Progenitor cell of endocrine pancreas (in vitro differentiated cells): ENCODE data around the gene TOPAZ1. TPM values are rescaled to one million over a fixed set of nuclear protein-coding genes. Genes with fewer than 3 reads are reported as not detected.
A peak's percentile ranks its signal among the peaks of the same experiment; 100 is the strongest.

Source experiments
- DNase-seq: peaks from one replicate; pipeline ENCODE4 v3.0.0; 2021; ENCODE audit warnings: low spot score; ENCODE audit not compliant: unreplicated experiment
- H3K27ac Mint-ChIP-seq: 2 replicates; pipeline ENCODE4 v1.8.0; 2021; ENCODE audit warnings: mild to moderate bottlenecking, moderate library complexity, mixed read lengths
- H3K27me3 Mint-ChIP-seq: 2 replicates; pipeline ENCODE4 v1.8.0; 2021; ENCODE audit warnings: mixed read lengths
- H3K36me3 Mint-ChIP-seq: 2 replicates; pipeline ENCODE4 v1.8.0; 2022; ENCODE audit warnings: mixed read lengths; ENCODE audit not compliant: insufficient read depth
- H3K4me1 Mint-ChIP-seq: 2 replicates; pipeline ENCODE4 v1.8.0; 2021; ENCODE audit warnings: low read depth, mixed read lengths
- H3K4me3 Mint-ChIP-seq: 2 replicates; pipeline ENCODE4 v1.8.0; 2021; ENCODE audit warnings: low read depth, mild to moderate bottlenecking, moderate library complexity, mixed read lengths
- H3K9me3 Mint-ChIP-seq: 2 replicates; pipeline ENCODE4 v1.8.0; 2021; ENCODE audit warnings: low read depth, mixed read lengths
- CTCF ChIP-seq: fragments of 200-600 bp; sonication (generic); IDR thresholded peaks from one replicate; pipeline ENCODE4 v1.5.0; 2021; ENCODE audit warnings: antibody characterized with exemption, mild to moderate bottlenecking; ENCODE audit not compliant: unreplicated experiment
- total RNA-seq: library from RNA; stranded (reverse); gene quantifications from 2 replicates; pipeline ENCODE4 v1.2.1, GENCODE V29; 2021

Gene TOPAZ1
- total RNA-seq, 1 donor from 2014 or later, result not detected

DNA sequence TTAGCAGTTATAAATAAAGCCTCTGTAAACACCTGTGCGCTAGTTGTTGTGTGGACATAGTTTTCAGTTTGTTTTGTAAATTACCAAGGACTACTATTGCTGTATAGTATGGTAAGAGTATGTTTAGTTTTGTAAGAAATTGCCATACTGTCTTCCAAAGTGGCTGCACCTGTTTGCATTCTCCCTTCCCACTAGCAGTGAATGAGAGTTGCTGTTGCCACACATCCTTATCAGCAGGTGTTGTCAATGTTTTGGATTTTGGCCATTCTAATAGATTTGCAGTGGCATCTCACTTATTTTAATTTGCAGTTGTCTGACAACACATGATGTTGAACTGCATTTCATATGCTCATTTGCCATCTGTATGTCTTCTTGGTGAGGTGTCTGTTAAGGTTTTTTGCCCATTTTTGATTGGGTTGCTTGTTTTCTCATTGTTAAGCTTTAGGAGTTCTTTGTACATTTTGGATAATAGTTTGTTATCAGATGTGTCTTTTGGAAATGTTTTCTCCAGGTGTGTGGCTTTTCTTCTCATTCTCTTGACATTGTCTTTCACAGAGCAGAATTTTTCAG, 111.8 kb downstream of the TOPAZ1 start:
- H3K4me3 Mint-ChIP-seq, result no peak overlapping the region
- no peak for TF ChIP-seq CTCF
- H3K36me3 Mint-ChIP-seq, result peaks cover 34% of the 10 kb centered on the region
- DNase-seq, result no peak
- H3K27ac Mint-ChIP-seq, result peak overlapping the region; percentile 38
- no peaks in the 10 kb centered on the region for H3K27me3 Mint-ChIP-seq
- H3K4me1 Mint-ChIP-seq, result peaks cover 39% of the 10 kb centered on the region
- peaks cover 17% of the 10 kb centered on the region for H3K9me3 Mint-ChIP-seq

DNA sequence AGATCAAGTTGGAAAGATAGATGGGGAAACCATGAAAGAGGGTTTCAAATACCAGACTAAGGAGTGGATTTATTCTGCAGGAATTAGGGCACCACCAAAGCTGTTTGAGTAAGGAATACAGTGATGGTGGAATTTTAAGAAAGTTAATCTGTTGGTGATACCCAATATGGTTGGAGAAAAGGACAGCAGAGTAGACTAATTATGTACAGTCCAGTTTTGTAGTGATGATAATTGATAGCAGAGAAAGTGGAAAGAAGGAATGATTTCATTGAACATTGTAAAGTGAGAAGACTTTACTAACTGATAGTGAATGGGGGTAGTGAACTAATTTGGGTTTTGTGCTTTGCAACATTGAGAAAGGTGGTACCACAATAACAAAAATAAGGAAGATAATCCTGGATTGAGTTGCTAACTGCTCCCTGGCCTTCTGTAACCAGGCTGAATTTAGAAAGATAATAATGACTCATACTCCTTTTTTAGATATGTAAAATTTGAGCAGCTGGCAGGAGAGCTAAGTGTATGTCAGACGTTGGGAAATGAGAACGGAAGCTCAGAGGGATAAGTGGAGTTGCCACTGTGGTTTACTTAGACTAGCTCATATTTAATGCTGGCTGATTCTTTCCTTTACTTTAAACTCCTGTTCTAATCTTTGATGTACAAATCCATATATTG, 113.8 kb downstream of the TOPAZ1 start:
- Mint-ChIP-seq H3K27ac (peak overlapping the region; percentile 22), H3K4me1 (peaks cover 38% of the 10 kb centered on the region)
- TF ChIP-seq CTCF, result no peak

DNA sequence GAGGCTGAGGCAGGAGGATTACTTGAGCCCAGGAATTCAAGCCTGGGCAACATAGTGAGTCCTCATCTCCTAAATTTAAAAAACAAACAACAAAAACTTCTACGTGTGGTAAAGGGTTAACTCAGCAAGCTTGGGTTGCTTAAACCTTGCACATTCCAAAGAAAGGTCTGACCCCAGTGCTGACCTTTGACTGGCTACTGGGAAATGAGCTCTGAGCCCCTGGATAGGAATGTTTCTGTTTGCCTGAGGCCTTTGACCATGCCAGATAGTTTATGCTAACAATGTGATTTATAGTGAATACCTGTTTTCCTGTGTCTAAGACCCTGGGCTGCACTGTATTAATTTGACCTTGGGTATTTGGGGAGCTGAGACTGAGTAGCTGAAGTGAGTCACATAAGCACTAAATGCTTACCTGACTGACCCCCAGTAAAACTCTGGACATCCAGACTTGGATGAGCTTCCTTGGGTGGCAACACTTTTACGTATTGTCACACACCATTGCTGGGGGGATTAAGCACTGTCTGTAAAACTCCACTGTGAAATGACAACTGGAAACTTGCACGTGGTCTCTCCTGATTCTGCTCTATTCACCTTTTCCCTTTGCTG, 117.6 kb downstream of the TOPAZ1 start:
- peaks cover under 1% of the 10 kb centered on the region for H3K9me3 Mint-ChIP-seq
- H3K4me1 Mint-ChIP-seq, result peaks cover 55% of the 10 kb centered on the region
- peaks cover 12% of the 10 kb centered on the region for H3K36me3 Mint-ChIP-seq
- peak overlapping the region; percentile 91 for H3K27ac Mint-ChIP-seq
- peak; percentile 25 for DNase-seq
- peak overlapping the region; percentile 46 for H3K4me3 Mint-ChIP-seq
- TF ChIP-seq CTCF, result no peak
- no peaks in the 10 kb centered on the region for H3K27me3 Mint-ChIP-seq

More for the DNA sequence above, 113.8 kb downstream of the TOPAZ1 start:
- DNase-seq, result no peak
- H3K36me3 Mint-ChIP-seq, result peaks cover 28% of the 10 kb centered on the region
- H3K9me3 Mint-ChIP-seq, result peaks cover 14% of the 10 kb centered on the region
- no peaks in the 10 kb centered on the region for H3K27me3 Mint-ChIP-seq
- H3K4me3 Mint-ChIP-seq, result no peak overlapping the region

GRCh38 chr3:44363591-44363990, 121.9 kb downstream of the TOPAZ1 start:
- no peak for TF ChIP-seq CTCF
- peaks cover 39% of the 10 kb centered on the region for H3K4me1 Mint-ChIP-seq
- peaks cover 11% of the 10 kb centered on the region for H3K36me3 Mint-ChIP-seq
- H3K9me3 Mint-ChIP-seq, result no peaks in the 10 kb centered on the region
- DNase-seq, result no peak
- H3K27me3 Mint-ChIP-seq, result no peaks in the 10 kb centered on the region
- peak overlapping the region; percentile 88 for H3K27ac Mint-ChIP-seq
- H3K4me3 Mint-ChIP-seq, result no peak overlapping the region

DNA sequence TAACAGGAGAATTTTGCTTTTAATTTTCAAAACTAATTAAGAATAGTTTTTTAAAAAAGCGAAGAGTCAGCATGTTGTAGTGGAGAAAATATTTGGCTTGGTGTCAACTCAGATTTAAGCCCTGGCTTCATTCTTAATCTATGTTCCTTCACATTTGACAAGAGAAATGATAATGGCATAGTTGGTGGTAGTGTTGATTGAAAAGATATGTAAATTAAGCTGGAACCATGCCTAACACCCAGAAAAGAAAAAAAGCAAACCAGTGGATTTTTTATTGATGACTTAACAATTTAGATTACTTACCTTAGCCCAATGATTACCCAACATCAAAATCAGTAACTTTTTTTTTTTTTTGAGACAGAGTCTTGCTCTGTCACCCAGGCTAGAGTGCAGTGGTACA, 124.3 kb downstream of the TOPAZ1 start:
- H3K27me3 Mint-ChIP-seq, result no peaks in the 10 kb centered on the region
- TF ChIP-seq CTCF, result no peak
- H3K27ac Mint-ChIP-seq, result no peak overlapping the region
- peaks cover 24% of the 10 kb centered on the region for H3K4me1 Mint-ChIP-seq
- H3K4me3 Mint-ChIP-seq, result no peak overlapping the region
- DNase-seq, result no peak
- peaks cover 20% of the 10 kb centered on the region for H3K36me3 Mint-ChIP-seq
- no peaks in the 10 kb centered on the region for H3K9me3 Mint-ChIP-seq
